Omental fat pad (tissue), 4 donors: ENCODE data around the gene BANP. TPM values are rescaled to one million over a fixed set of nuclear protein-coding genes. Genes with fewer than 3 reads are reported as not detected.
A peak's percentile ranks its signal among the peaks of the same experiment; 100 is the strongest.

Experiments used
- ATAC-seq: fragments of 150-250 bp; one replicate; pipeline ENCODE4 v1.9.1; 2016; ENCODE audit warnings: mild to moderate bottlenecking, moderate library complexity; ENCODE audit not compliant: low FRiP score
- DNase-seq: peaks from one replicate; pipeline ENCODE4 v3.0.0-alpha.2; 2019; ENCODE audit warnings: low spot score
- CTCF ChIP-seq, 3 donors: fragments of 450-650 bp; IDR thresholded peaks; one replicate each; pipeline ENCODE4 v1.5.1; 2016 to 2017; ENCODE audit warnings: antibody characterized with exemption in 3 of 3, mild to moderate bottlenecking in 3 of 3, moderate library complexity in 2 of 3
- total RNA-seq, 4 donors: library from RNA; depleted of rRNA; stranded (reverse); fragments of >200 nt; gene quantifications; one replicate each; pipeline ENCODE4 v1.1.0, GENCODE V29; 2016

BANP gene
- total RNA-seq, 4 donors from 2014 or later = 20.5 to 35.8 (median 24.6) TPM

DNA sequence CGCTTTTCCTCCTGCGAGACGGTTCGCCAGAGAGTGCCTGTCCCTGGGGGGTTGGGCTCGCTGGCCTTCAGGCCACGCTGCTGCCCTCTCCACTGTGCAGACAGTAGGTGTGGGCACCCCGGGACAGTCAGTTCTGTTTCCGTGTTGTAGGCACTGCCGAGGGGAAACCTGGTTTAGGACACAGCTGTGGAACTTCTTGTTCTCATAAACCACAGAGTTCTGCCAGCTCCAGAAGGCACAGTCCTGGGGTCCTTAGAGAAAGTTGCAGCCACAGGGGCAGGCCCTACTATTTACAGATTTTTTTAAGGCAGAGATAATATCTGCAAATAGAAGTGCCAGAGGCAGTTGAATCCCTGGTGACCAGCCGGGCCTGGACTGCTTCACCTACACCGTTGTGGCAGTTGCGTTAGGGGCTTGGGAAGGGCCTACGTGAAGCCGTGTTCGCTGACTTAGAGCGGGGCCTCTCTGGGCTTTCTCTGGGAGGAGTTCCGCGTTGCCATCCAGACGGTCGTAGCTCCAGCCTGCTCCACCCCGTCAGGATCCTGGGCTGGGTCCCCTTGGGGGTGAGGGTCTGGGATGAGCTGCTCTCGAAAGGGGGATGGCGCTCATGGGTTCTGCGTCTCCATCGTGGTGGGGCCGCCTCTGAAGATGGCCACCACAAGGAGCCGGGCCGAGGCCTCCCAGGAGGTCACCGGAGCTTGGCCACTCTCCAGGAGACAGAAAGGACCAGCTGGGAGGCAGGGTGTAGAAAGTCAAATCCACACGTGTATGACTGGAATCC, 126.3 kb downstream of the BANP start:
- DNase-seq = no peak

DNA sequence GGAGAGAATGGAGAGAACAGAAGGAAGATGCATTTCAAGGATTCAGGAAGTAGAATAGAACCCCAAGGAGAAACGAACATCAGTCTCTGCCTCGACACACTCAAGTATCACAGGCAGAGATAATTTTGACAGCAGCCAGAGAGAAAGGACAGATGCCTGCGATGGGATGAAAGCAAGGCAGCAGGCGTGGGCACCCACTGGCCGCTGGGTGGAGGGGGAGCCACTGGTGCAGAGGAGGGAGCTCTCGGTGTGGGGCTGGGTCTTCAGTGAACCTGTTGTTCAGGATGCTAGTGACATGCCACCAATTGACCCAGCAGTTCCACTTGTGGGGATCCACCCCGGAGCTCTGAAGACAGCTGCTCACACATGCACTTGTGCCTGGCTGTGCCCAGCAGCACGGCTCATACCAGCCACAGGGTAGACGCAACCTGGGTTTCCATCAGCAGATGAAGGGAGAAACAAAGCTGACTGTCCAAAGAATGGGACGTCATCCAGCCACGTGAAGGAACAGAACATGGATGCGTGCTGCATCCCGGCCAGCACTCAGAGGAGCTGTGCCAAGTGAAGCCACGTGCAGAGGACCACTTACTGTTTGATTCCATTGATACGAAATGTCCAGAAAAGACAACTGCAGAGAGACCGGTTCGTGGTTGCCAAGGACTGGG, 127.0 kb downstream of the BANP start:
- DNase-seq (no peak), ATAC-seq (no peak)
- TF ChIP-seq CTCF (IDR thresholded peaks at IDR 0.05) = no peak

More for the DNA sequence above, 126.3 kb downstream of the BANP start:
- no peak for TF ChIP-seq CTCF (IDR thresholded peaks at IDR 0.05)
- no peak for ATAC-seq

DNA sequence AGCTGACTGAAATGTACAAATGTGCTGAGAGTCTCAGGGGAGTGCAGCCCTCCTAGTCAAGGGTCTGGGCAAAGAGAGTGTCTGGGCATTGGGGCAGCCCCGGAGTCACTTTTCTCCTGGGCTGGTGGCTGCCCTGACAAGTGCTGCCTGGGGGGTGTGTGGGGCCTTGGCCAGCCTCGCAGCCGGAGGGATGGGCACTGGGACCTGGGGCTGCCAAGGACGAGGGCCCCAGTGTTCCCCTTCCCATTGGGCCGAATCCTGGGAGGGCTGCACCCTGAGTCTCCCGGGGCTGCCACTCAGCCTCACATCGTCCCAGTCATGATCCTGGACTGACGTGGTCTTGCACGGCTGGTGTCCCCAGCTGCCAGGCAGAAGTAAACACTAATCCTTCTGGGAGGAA, 132.3 kb downstream of the BANP start:
- no peak for ATAC-seq

DNA sequence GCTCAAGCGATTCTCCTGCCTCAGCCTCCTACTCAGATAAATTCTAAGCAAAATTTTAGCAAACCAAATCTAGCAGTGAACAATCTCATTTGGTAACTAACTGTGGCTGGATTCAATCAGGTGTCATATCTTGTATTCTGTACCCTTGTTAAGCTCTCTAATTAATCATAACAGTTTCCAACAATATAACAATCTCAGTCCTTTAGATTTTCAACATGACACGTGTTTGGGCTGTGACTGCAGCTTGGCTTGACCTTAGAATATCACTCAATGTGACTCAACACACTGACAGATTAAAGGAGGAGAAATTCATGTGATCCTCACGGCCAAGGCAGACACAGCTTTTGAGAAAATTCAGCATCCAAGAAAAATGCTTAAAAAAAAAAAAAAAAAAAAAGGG, 133.6 kb downstream of the BANP start:
- TF ChIP-seq CTCF (IDR thresholded peaks at IDR 0.05) = no peak
- ATAC-seq (peak; percentile 3), DNase-seq (no peak)

More for the DNA sequence above, 132.3 kb downstream of the BANP start:
- DNase-seq = no peak
- TF ChIP-seq CTCF (IDR thresholded peaks at IDR 0.05) = no peak

DNA sequence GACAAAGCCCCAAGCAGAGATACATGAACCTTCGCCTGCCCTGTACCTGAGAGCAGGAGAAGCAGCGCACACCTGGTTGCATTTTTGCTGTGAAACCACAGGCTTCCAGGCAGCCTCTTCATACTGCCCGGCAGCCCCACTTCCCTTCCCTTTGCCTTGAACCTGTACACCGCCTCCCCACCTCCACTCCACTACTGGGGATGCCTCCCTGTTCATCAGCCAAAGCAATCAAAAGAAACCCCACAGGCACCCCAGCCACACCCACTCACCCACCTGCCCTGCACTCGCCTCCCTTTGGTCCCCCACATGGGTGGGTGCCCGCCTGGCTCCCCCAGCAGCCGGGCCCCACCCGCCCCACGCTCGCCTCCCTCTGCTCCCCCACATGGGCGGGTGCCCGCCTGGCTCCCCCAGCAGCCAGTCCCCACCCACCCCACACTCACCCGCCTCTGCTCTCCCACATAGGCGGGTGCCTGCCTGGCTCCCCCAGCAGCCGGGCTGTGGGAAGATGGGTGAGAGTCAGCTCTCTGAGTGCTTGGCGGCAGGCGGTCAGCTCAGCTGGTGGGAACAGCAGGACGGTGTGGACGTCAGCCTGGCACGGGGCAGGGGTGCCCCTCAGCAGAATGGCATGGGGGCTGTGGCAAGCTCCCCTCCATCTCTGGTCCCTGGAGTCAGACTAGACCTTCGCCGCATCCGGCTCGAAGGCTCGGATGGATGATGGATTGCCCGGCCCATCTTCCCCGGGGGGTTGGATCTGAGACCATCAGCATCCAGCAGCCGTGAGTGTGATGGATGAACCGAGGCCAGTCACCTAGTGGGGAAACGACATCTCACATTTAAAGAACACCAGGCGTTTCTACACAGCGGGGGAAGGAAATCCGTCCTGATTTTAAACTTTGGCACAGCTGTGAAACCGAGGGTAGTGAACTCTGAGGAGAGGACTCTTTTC, 135.6 kb downstream of the BANP start:
- no peak for TF ChIP-seq CTCF (IDR thresholded peaks at IDR 0.05)
- ATAC-seq = peak; percentile 4
- DNase-seq = no peak

- DNase-seq (no peak), ATAC-seq (no peak)
- no peak for TF ChIP-seq CTCF (IDR thresholded peaks at IDR 0.05)
Observed at GRCh38 chr16:88087517-88087877, 136.3 kb downstream of the BANP start.
